WTC11 (cell line): ENCODE results near the gene FBXO15.

Experiments
- CREM ChIP-seq: sonication (generic); formaldehyde crosslinking; IDR thresholded peaks from 2 replicates; pipeline ENCODE4 v1.8.1; 2022; ENCODE audit warnings: mild to moderate bottlenecking, missing genetic modification reagents, moderate library complexity
- E2F4 ChIP-seq: sonication (generic); formaldehyde crosslinking; IDR thresholded peaks from 2 replicates; pipeline ENCODE4 v1.8.1; 2022; ENCODE audit warnings: low read depth, mild to moderate bottlenecking, moderate library complexity, missing genetic modification reagents, borderline replicate concordance
- IRF2 ChIP-seq: sonication (generic); formaldehyde crosslinking; IDR thresholded peaks from 2 replicates; pipeline ENCODE4 v1.8.0; 2022; ENCODE audit warnings: low read depth, missing genetic modification reagents, borderline replicate concordance
- NR3C1 ChIP-seq: sonication (generic); formaldehyde crosslinking; conservative IDR thresholded peaks from 2 replicates; pipeline ENCODE4 v1.8.1; 2023; ENCODE audit warnings: low read depth, mild to moderate bottlenecking, missing genetic modification reagents
- SP1 ChIP-seq: sonication (generic); formaldehyde crosslinking; conservative IDR thresholded peaks from 2 replicates; pipeline ENCODE4 v1.8.1; 2022; ENCODE audit warnings: missing genetic modification reagents
- TEAD4 ChIP-seq: sonication (generic); formaldehyde crosslinking; IDR thresholded peaks from 2 replicates; pipeline ENCODE4 v1.8.0; 2022; ENCODE audit warnings: mild to moderate bottlenecking, missing genetic modification reagents
- ZNF232 ChIP-seq: sonication (generic); formaldehyde crosslinking; IDR thresholded peaks from 2 replicates; pipeline ENCODE4 v1.8.0; 2022; ENCODE audit warnings: mild to moderate bottlenecking, missing genetic modification reagents
- TF ChIP-seq, protein P1 (sequence below): fragments of 200-600 bp; IDR thresholded peaks from 2 replicates; pipeline ENCODE4 v1.8.0; 2022; ENCODE audit warnings: antibody characterized with exemption
- TF ChIP-seq, protein P2 (sequence below): sonication (generic); formaldehyde crosslinking; IDR thresholded peaks from 2 replicates; pipeline ENCODE4 v1.8.0; 2023; ENCODE audit warnings: mild to moderate bottlenecking, missing genetic modification reagents
- TF ChIP-seq, protein P3 (sequence below): fragments of 250-450 bp; sonication (Bioruptor Pico); IDR thresholded peaks from 2 replicates; pipeline ENCODE4 v1.9.0; 2021; ENCODE audit warnings: mild to moderate bottlenecking, borderline replicate concordance

GRCh38 chr18:74185860-74186259 lies 38.2 kb upstream of the FBXO15 start:
- TF ChIP-seq ZNF232 (CRISPR knock-in tag) (no peak), SP1 (CRISPR knock-in tag) (no peak), E2F4 (CRISPR knock-in tag) (no peak), TEAD4 (CRISPR knock-in tag) (no peak), IRF2 (CRISPR knock-in tag) (no peak), NR3C1 (no peak), CREM (CRISPR knock-in tag) (no peak)
- TF ChIP-seq, protein P1, sequence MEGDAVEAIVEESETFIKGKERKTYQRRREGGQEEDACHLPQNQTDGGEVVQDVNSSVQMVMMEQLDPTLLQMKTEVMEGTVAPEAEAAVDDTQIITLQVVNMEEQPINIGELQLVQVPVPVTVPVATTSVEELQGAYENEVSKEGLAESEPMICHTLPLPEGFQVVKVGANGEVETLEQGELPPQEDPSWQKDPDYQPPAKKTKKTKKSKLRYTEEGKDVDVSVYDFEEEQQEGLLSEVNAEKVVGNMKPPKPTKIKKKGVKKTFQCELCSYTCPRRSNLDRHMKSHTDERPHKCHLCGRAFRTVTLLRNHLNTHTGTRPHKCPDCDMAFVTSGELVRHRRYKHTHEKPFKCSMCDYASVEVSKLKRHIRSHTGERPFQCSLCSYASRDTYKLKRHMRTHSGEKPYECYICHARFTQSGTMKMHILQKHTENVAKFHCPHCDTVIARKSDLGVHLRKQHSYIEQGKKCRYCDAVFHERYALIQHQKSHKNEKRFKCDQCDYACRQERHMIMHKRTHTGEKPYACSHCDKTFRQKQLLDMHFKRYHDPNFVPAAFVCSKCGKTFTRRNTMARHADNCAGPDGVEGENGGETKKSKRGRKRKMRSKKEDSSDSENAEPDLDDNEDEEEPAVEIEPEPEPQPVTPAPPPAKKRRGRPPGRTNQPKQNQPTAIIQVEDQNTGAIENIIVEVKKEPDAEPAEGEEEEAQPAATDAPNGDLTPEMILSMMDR = no peak
- TF ChIP-seq, protein P2, sequence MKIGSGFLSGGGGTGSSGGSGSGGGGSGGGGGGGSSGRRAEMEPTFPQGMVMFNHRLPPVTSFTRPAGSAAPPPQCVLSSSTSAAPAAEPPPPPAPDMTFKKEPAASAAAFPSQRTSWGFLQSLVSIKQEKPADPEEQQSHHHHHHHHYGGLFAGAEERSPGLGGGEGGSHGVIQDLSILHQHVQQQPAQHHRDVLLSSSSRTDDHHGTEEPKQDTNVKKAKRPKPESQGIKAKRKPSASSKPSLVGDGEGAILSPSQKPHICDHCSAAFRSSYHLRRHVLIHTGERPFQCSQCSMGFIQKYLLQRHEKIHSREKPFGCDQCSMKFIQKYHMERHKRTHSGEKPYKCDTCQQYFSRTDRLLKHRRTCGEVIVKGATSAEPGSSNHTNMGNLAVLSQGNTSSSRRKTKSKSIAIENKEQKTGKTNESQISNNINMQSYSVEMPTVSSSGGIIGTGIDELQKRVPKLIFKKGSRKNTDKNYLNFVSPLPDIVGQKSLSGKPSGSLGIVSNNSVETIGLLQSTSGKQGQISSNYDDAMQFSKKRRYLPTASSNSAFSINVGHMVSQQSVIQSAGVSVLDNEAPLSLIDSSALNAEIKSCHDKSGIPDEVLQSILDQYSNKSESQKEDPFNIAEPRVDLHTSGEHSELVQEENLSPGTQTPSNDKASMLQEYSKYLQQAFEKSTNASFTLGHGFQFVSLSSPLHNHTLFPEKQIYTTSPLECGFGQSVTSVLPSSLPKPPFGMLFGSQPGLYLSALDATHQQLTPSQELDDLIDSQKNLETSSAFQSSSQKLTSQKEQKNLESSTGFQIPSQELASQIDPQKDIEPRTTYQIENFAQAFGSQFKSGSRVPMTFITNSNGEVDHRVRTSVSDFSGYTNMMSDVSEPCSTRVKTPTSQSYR (CRISPR knock-in tag) = no peak
- TF ChIP-seq, protein P3, sequence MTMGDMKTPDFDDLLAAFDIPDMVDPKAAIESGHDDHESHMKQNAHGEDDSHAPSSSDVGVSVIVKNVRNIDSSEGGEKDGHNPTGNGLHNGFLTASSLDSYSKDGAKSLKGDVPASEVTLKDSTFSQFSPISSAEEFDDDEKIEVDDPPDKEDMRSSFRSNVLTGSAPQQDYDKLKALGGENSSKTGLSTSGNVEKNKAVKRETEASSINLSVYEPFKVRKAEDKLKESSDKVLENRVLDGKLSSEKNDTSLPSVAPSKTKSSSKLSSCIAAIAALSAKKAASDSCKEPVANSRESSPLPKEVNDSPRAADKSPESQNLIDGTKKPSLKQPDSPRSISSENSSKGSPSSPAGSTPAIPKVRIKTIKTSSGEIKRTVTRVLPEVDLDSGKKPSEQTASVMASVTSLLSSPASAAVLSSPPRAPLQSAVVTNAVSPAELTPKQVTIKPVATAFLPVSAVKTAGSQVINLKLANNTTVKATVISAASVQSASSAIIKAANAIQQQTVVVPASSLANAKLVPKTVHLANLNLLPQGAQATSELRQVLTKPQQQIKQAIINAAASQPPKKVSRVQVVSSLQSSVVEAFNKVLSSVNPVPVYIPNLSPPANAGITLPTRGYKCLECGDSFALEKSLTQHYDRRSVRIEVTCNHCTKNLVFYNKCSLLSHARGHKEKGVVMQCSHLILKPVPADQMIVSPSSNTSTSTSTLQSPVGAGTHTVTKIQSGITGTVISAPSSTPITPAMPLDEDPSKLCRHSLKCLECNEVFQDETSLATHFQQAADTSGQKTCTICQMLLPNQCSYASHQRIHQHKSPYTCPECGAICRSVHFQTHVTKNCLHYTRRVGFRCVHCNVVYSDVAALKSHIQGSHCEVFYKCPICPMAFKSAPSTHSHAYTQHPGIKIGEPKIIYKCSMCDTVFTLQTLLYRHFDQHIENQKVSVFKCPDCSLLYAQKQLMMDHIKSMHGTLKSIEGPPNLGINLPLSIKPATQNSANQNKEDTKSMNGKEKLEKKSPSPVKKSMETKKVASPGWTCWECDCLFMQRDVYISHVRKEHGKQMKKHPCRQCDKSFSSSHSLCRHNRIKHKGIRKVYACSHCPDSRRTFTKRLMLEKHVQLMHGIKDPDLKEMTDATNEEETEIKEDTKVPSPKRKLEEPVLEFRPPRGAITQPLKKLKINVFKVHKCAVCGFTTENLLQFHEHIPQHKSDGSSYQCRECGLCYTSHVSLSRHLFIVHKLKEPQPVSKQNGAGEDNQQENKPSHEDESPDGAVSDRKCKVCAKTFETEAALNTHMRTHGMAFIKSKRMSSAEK (CRISPR knock-in tag) = no peak
